ENCODE results near the gene ARHGAP11A.

ARHGAP11A gene

DNA sequence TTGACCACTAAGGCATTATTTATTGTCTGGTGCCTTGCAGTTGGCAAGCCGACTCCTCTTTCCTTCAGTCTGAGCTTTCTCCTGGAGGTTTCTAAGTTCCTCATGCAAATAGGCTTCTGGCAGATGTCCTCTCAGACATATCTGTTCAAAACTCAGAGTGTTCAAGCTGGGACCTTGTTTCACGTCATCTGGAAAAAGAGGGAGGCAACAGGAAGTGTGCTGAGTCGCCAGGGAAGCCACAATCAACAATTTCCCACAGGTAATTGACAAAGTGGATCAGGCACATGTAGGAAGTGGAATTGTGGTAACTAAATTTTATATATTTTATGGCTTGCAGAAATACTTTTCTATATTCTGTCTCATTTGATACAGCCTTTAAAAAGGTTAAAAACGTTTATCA, 40.8 kb downstream of the ARHGAP11A start:
- no peak for DNase-seq (ENCODE audit: low spot score)

DNA sequence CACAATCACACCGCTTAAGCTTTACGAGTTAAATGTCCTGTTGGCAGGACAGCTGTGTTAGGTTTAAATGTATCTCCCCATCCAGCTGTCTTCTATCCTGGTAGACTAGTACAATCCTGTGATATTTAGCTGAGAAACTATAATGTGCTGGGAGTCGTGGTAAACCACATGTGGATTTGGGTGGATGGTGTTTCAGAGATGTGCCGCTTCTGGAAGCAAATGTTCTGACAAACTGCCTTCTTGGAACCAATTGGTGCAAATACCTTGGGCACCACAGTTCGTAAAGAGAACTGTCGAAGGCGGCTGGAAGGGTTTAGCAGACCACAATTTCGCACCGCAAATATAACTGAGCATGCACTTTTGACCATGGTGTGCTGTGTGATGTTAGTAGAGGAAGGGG, 41.2 kb downstream of the ARHGAP11A start:
- DNase-seq (ENCODE audit: low spot score), result no peak

DNA sequence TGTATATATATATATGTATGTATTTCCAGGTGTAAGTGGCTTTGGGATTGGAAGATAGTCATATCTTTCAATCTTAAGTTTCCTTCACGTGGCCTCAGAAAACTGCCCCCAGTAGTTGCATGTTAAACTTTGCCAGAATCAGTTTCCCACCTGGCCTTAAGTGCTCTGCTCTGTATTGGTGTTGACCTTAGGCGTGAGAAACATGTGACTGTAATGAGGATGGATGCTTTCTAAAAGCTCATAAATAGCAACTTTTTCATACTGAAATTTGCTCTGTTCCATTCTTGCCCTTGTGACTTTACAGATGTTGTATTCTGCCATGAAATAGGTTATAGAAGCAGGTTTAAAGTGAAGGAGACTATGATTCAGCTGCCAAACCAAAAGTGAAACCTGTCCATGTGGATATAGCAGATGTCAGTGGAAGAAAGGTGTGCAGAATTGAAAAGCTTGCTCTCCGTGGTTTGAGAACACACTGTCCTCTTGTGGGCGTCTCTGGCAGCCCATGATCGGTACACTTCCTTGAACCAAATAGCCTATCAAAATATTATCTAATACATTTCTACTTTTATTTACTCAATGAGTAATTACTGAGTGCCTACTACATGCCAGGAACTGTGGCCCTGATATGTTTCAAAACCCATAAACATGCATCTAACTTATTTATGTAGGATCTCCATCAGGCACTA, 42.0 kb downstream of the ARHGAP11A start:
- no peak for DNase-seq (ENCODE audit: low spot score)

DNA sequence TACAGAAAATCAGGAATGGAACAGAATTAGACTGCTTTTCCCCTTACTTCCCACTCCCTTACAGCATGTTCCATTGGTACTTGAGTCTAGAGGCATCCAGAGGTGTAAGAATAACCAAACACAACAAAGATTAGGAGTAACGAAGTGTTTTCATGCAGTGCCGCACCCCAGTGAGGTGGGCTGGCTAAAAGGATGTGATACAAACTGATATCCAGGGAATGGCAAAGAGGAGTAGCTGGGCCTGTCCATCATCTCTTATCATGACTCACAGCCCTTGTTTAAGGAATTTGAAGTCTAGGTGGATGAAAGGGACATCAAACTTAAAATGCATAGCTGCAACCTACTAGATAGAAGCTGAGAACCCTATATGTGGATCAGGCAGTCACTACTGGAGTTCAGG, 42.6 kb downstream of the ARHGAP11A start:
- DNase-seq (ENCODE audit: low spot score), result no peak

DNA sequence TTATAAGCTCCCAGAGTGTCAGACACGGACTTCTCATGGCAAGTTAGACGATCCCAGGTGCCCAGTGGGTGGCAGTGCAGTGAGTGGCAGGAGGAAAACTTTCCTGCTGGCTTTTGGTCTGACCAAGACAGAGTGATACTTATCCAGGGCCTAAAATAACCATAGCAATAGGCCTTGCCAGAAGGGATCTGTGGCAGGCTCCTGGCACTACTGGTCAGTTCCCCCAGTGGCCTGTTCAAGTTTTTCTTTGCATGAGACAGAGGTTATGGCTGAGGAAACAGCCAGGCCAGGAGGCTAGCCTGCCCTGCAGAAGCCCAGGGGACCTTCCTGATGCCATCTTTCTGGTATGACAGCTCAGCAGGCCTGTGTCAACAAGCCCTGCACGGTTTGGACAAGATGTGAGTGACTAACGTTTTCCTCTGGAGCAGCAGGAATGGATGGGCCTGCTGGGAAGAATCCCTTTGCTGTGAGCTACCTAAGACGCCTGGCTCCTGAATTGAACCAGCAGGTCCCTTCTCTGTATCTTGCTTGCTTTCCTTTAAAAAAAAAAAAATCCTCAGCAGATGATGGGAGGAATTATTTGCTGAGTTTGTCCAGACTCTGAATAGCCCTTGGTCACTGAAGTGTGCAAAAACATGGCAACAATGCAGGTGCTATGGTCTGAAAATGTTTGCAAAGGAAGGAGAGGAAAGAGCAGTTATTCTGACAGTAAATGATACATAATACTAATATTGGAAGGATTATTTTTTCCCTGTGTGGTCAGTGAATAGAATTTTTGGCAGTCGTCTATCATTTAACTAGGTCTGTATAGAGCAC, 44.2 kb downstream of the ARHGAP11A start:
- DNase-seq (ENCODE audit: low spot score), result no peak

DNA sequence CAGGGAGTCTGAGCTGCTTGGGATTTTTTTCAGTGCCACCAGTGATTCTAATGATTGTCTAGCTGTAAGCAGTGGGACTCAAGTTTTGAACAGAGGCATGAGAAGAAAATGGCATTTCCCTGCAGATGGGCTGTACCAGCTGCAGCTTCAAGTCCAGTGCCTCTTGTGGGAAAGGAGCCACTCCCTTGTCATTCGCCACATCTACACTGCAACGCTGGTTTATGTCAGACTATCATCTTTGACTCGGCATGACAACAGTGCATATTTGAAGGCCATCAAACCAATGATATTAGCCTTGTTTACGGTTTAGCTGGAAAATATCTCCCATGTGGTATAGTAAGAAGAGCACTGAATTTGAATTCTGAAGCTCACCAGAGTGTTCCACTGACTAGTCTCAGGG, 48.4 kb downstream of the ARHGAP11A start:
- DNase-seq (ENCODE audit: low spot score), result no peak

DNA sequence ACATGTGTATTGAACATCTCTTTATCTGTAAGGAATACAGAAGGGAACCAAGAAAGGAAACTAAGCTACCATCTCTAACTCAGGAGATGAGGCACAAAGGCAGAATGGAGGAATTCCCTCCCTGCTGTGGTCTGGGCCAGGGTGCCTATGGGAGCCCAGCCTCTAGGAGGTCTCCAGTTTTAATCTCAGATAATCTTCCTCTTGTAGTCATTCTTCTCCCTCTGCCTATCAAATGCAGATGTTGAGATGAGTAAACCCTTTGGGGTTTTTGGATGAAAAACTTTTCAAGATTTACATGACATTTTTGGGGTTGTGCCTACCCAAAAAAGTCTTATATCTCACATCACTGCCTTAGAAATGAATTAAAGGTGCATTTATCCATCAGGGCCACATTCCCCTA, 49.5 kb downstream of the ARHGAP11A start:
- DNase-seq (ENCODE audit: low spot score), result no peak

DNA sequence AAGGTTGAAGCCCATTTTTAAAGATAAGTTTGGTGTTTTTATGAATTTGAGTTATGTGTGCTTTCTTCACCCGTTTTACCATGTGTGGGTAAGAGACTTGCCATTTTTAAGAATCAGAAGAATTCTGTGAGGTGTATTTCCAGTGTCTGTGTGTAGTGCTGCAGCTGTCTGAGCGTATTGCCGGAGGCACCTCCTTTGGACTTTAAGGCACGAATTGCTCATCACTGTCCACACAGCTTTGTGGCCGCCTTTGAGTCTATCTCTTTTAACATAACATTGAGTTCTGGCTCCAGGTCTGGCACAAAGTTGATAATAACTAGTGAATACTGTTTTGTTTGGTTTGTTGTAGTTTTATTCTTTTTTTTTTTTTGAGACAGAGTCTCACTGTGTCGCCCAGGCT, 52.0 kb downstream of the ARHGAP11A start:
- DNase-seq (ENCODE audit: low spot score), result no peak

DNA sequence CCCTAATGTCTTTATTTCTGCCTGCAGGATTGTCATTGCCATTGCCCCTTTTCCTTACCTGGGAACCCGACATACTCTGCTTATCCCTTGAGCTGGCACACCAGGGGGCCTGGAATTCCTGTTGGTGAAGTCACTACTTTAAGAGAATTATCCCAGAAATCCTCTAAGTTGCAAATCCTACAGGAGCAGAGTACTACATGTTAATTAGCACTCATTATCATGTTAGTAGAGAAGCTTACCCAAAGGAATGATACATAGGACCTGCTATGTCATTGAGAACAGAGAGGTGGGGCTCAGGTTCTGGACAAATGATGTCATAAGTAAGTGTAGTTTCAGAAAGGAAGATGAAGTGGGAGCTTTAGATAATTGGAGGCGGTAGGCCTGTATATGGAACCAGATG, 53.6 kb downstream of the ARHGAP11A start:
- no peak for DNase-seq (ENCODE audit: low spot score)

DNA sequence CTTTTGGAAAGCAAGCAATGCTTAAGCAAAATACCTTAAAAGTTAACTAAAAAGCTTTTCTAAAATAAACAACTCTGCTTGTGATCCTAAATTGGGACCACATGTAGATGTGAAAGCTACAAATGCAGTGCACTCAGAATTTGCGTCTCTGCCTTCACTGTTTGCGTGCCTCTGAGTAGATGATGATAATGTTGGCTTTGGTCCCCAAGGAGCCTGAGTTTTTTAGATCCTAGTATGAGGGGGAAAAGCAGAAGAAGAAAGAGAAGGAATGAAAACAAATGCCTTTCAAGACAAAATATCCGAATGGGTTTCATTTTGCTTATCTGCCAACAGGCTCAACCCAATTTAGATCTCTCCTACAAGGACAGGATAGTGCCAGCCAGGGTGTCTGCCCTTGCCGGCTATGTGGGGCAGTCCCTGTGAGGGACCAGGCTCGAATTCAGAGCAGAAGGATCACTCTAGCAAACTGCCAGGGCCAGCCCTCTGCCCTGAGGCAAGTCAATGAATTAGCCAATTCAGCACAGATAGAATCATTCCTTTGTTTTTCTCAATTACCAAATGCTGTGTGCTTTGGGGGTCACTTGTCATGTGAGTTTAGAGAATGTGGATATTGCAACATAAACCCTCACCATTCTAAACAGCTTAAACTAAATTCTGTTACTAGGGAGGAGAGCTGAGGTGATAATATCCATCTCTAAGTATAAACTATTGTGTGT, 54.8 kb downstream of the ARHGAP11A start:
- DNase-seq (ENCODE audit: low spot score), result no peak

DNA sequence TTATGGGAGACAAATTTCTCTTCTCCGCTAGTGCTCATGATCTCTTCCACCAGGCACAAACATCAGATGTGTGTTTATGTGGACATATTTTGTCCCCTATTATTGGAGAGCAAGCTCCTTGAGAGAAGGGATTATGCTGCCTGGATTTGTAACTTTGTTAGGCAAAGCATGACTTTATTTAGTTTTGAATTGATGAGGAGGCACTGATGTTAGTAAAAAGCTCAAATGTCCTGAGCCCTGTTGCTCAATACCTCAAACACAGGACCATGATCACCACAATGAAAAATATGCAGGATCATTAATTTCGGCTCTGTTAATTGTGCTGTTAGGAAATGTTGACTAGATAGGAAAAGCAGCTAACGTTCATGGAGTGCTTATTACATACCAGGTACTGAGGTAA, 55.3 kb downstream of the ARHGAP11A start:
- no peak for DNase-seq (ENCODE audit: low spot score)

DNA sequence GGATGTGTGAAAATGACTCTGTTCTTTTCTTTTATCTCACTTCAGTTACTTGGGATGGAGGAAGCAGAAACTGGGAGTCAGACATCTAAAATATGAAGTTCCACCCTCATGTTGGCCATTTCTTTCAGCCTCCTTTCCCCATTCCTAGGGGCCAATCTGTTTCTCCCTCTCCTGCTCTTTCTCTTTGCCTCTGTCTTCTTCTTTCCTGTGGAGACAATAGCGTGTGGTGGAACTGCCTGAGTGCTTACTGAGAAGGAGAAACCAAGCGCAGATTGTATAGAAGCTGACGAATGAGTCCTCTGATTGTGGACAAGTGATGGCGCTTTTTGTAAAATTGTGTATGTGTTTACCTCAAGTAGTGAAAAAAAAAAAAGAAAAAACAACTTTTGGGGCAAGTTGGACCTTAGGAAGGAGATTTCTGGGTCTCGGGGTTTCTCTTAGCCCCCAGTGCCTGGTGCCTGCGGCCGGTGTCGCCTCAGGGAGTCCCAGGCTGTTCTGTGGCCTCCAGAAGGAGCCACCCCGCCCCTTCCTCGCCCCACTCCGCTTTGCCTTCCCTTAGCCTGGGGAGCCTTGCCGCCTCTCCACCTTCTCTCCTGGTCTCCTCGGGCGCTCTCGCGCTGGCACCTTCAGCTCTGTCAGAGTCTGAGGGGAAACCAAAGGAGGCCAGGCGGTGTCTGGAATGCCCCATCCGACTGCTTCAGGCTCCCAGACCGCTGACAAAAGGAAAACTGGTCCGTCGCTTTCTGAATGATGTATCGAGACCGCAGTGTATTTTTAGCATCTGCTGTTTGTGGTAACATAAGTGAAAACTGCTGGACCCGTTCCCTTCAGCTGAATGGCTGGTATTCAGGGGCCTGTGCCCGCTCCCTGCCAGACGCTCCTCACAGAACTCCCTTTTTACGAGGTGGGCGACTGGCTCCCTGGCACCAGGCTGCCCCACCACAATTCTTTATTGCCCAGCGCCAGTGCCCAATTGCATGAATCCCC, 56.3 kb downstream of the ARHGAP11A start:
- DNase-seq (ENCODE audit: low spot score), result no peak

DNA sequence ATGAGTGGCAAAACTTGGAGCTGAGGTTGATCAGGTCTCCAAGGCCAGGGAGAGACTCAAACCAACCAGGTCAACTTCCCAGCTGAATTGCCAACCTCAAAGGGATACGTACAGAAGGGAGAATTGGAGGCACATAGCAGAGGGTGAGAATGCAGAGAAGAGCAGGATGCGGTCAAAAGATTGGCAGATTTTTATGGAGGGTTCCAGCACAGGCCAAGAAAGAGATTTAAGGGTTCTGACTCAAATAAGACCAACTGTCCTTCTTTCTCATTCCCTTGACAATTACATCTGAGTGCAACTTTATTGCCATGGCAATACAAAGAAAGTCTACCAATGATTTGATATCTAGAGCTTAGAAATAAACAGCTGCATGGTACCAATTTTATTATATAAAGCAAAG, 59.4 kb downstream of the ARHGAP11A start:
- DNase-seq (ENCODE audit: low spot score), result no peak

DNA sequence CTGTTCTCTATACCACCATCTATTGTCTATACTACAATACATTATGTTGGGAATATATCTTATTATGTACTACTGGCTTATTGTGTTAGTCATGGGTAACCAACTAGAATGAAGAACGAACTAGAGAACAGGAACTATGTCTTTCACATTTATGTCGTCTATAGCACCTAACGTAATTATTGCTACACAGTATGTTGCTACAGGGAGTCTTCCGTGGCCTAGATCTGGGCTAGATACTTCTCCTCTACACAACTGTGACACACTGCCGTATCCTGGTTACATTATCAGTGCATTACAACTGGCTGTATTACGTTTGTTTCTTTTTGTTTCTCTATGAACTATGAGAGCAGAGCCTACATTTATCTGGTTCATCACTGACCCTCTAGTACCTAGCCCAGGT, 60.2 kb downstream of the ARHGAP11A start:
- DNase-seq (ENCODE audit: low spot score), result no peak

DNA sequence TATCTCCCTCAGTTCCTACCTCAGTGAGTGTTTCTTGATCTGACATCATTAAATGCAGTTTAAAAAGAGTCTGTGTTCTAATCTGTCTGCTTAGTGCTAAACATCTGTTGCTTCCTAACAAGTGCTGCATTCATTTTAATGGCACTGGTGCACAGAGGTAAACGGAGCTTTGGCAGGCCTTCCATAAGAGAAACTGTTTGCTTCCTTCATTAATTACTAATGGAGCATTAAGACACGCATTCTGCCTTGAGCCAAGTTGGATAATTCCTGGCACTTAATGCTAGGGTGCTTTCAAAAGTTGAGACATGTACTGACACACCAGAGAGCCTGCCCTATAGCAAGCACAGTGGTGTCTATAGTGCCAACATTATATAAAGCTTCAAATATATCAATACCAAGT, 60.9 kb downstream of the ARHGAP11A start:
- DNase-seq (ENCODE audit: low spot score), result no peak

DNA sequence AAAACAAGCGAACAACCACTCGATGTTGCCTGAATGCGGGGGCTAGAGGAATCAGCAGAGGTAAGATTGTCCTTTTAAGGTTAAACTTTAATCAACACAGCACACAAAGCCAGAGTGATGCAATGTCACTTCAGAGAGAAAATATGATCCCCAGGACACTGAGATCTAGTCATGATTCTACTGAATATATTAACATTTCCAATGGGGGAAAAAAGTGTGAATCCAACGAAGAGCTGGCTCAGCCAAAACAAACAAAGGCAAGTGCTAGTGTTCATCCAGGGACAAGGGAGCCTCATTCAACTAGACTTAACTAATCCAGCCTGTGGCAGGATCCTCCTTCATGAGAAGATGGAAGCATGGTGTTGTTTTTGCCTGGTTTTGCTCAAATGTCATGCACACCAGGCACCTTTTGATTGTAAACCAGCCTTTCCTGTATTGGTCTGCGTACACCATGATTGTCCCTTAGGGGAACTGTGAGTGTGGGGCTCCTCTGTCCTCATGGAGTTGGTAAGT, 62.0 kb downstream of the ARHGAP11A start:
- DNase-seq (ENCODE audit: low spot score), result no peak

DNA sequence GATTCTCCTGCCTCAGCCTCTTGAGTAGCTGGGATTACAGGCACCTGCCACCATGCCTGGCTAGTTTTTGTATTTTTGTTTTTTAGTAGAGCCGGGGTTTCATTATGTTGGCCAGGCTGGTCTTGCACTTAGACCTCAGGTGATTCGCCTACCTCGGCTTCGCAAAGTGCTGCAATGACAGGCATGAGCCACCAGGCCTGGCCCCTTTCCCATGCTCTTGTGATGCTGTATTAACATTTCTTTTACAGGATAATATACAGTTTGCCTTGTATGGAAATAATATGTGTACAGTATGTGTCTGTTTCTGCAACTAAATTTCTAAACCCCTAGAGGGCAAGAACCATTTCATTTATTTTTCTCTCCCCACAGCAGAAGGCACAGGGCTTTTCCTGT, 64.0 kb downstream of the ARHGAP11A start:
- no peak for DNase-seq (ENCODE audit: low spot score)

DNA sequence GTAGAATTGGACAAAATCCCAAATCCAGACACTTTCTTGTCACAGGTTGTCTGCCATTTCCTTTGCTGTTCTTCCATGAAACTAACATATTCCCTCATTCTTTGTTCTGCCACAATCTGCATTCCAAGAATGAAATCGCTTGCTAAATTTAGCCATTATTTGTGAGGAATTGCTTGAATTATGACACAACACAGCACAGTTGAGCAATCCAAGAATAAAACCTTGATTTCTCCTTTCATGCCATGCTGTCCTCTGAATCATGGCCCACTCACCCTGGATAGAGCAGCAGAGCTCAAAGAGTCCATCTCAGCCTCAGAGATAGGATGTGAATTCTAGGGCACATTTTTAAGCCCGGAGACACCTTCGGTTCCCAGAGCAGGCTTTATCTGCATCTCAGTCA, 67.3 kb downstream of the ARHGAP11A start:
- DNase-seq (ENCODE audit: low spot score), result peak; percentile 42

DNA sequence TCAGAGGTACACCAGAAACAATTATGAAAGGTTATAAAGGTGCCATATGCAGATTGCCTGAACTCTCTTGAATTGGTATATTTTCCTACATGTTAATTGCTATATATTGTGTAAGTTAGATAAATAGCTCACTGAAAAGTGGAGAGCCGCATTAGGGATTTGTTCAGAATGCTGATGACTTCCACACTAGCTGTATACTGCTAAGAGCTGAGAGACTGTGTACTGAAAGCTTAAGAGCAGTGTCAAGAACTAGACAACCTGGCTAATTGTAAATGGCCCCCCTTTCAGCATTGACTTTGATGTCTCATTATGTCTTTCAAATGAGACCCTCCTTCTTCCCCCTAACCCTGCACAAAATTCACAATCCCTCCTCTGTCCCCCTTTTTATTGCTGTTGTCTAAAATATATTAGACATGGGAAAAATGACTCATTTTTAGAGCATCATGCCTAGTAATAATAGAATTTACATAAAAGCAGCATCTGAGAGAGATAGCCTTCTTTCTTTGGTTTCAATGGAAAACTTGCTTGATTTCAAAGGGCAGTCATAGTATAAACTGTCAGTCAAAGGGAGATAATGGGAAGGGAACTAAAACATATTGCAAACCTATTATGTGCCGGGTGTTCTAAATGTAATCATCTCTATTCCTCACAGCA, 67.8 kb downstream of the ARHGAP11A start:
- no peak for DNase-seq (ENCODE audit: low spot score)

DNA sequence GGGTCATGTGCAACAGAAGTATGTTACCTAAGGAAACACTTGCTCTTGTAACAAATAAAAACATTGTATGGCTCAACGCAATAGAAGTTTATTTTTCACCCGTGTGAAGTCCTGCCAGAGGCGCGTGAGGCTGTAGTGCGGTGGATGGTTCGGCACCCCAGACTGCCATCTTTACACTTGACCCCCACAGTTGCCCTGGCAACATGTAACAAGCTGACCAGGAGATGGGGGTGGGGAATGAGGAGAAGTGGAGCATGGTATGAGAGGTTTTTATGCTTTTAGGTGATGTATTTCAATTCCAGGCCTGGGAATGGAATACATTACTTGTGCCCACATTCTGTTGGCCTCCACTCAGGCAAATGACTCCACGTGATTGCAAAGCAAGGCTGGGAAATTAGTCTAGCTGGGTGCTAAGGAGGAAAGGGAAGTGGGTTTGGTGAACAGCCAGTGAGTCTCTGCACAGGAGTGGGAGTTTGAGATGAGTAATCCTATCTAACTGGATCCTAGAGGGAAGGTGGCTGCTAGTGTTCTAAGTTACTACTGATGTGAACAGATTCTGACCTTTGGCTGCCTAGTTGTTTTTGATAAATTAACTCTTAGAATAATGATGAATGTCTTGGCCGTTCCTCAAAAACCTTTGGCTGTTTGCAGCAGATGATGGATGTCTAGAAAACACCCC, 68.7 kb downstream of the ARHGAP11A start:
- DNase-seq (ENCODE audit: low spot score), result peak; percentile 65

DNA sequence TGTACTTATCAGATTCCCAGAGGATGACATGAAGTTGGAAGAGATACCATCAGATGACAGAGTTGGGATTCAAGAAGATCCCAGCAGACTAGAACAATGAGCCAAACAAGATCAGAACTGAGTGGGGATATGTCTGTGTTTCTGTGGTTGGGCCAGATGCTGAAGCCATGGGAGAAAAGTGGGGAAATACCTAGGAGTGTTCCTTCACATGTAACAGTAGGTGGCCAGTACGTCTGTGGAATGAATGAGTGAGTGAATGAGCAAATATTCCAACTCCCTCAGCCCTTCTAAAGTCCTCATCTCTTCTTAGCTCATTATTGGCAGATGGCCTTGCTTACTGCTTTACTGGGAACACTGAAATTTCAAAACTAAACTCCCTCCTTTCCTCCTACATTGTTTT, 70.3 kb downstream of the ARHGAP11A start:
- DNase-seq (ENCODE audit: low spot score), result no peak
